K562 (cell line): Measurements from ENCODE around the gene BTBD2. TPM values are rescaled to one million over a fixed set of nuclear protein-coding genes. Genes with fewer than 3 reads are reported as not detected.

ENCODE experiments used
- ATAC-seq: fragments of 200-7000 bp; cut with Tn5 transposase; 3 replicates; pipeline ENCODE4 v1.9.1; 2020; ENCODE audit warnings: moderate library complexity
- BruUV-seq: library from RNA; stranded (reverse); fragments of 400-500 nt; replicated peaks from 2 replicates; lab custom pipeline; 2021; lab: Mats Ljungman, UMichigan
- CTCF ChIA-PET: fragments of 300-600 bp; formaldehyde crosslinking; extraction: SDS; loops from one replicate; lab custom pipeline; 2021; ENCODE audit warnings: low intra/inter-chr PET ratio; lab: Yijun Ruan, JAX
- POLR2A ChIA-PET: fragments of 300-600, 350-650 bp; sonication (Branson Sonifier 250); formaldehyde crosslinking; extraction: SDS; loops from one replicate; lab custom pipeline; 2021; ENCODE audit warnings: antibody characterized with exemption, inconsistent platforms; lab: Yijun Ruan, JAX
- DNase-seq, 4 experiments: peaks; one replicate each; pipeline versions ENCODE4 v3.0.0 to v3.0.0-alpha.2; 2011 to 2018; ENCODE audit warnings: low spot score in 3 of 4, mixed read lengths in 3 of 4; ENCODE audit errors: extremely low read depth in 1 of 4
- FAIRE-seq: peaks from 2 replicates; lab custom pipeline; 2011; peaks lifted over from hg19 to GRCh38; lab: Jason Lieb, UNC
- H2AFZ ChIP-seq: 2 replicates; pipeline ENCODE4 v1.6.0; 2011; ENCODE audit warnings: low read depth, low read length, control low read depth, inconsistent platforms
- H3K27ac ChIP-seq: fragments of 200-600 bp; 3 replicates; pipeline ENCODE4 v1.8.0; 2011; ENCODE audit warnings: low read depth, mild to moderate bottlenecking, control low read depth, inconsistent platforms, low read length, moderate library complexity, mixed read lengths; ENCODE audit errors: extremely low read depth
- H3K27me3 ChIP-seq, 2 experiments: fragments of 300-600 bp in 1 of 2; 2 replicates in 1 of 2; 3 replicates in 1 of 2; pipeline versions ENCODE4 v1.6.0 to v1.8.0; 2011; ENCODE audit warnings: inconsistent platforms in 2 of 2, low read length in 2 of 2, mild to moderate bottlenecking in 1 of 2, mixed read lengths in 1 of 2, moderate library complexity in 1 of 2; ENCODE audit not compliant: control insufficient read depth in 2 of 2, insufficient read depth in 2 of 2
- H3K36me3 ChIP-seq: fragments of 300-600 bp; 3 replicates; pipeline ENCODE4 v1.8.0; 2011; ENCODE audit warnings: mild to moderate bottlenecking, low read length, inconsistent platforms; ENCODE audit not compliant: control insufficient read depth, insufficient read depth
- H3K4me1 ChIP-seq, 2 experiments: fragments of 200-600 bp in 1 of 2; replicated peaks in 1 of 2; 2 replicates in 1 of 2; 3 replicates in 1 of 2; pipeline versions ENCODE4 v1.5.1 to v1.8.0; 2011; ENCODE audit warnings: inconsistent platforms in 2 of 2, low read length in 2 of 2, mild to moderate bottlenecking in 1 of 2, mixed read lengths in 1 of 2, moderate library complexity in 1 of 2; ENCODE audit not compliant: control insufficient read depth in 2 of 2, insufficient read depth in 2 of 2
- H3K4me2 ChIP-seq: 2 replicates; pipeline ENCODE4 v1.6.1; 2011; ENCODE audit warnings: low read length, control low read depth, inconsistent platforms, mixed read lengths; ENCODE audit not compliant: insufficient read depth
- H3K4me3 ChIP-seq: fragments of 200-600 bp; sonication (generic), shearing (Covaris generic); 2 replicates; pipeline ENCODE4 v1.5.1; 2016; ENCODE audit warnings: control low read depth, inconsistent platforms
- H3K79me2 ChIP-seq: fragments of 200-600 bp; 3 replicates; pipeline ENCODE4 v1.8.0; 2011; ENCODE audit warnings: low read length, inconsistent platforms; ENCODE audit not compliant: control insufficient read depth, insufficient read depth
- H3K9ac ChIP-seq, 2 experiments: 2 replicates each; pipeline versions ENCODE4 v1.6.0 to v1.6.1; 2011; ENCODE audit warnings: low read depth in 2 of 2, low read length in 2 of 2, control low read depth in 1 of 2, inconsistent platforms in 1 of 2, mild to moderate bottlenecking in 1 of 2, mixed read lengths in 1 of 2; ENCODE audit not compliant: insufficient read depth in 1 of 2
- H3K9me1 ChIP-seq: one replicate; pipeline ENCODE4 v1.6.0; 2011; ENCODE audit warnings: inconsistent platforms, mild to moderate bottlenecking, low read length, moderate library complexity; ENCODE audit not compliant: control insufficient read depth, insufficient read depth
- H3K9me3 ChIP-seq: replicated peaks from 2 replicates; pipeline ENCODE4 v1.5.1; 2011; ENCODE audit warnings: low read depth, low read length, inconsistent platforms; ENCODE audit not compliant: control insufficient read depth, insufficient read depth
- H4K20me1 ChIP-seq: replicated peaks from 2 replicates; pipeline ENCODE4 v1.6.1; 2011; ENCODE audit warnings: low read length, inconsistent platforms, mixed read lengths; ENCODE audit not compliant: control insufficient read depth, insufficient read depth
- DIDO1 ChIP-seq: fragments of 450-650 bp; IDR thresholded peaks from 2 replicates; pipeline ENCODE4 v1.6.1; 2016; ENCODE audit warnings: low read depth, missing biosample characterization, missing genetic modification characterization
- HOMEZ ChIP-seq: fragments of 250-450 bp; sonication (Bioruptor Pico); IDR thresholded peaks from 2 replicates; pipeline ENCODE4 v1.4.0; 2020; ENCODE audit warnings: mild to moderate bottlenecking, moderate library complexity
- KHSRP ChIP-seq: fragments of 450-650 bp; IDR thresholded peaks from 2 replicates; pipeline ENCODE4 v1.6.1; 2017
- OTX1 ChIP-seq: fragments of 450-650 bp; formaldehyde crosslinking; IDR thresholded peaks from 2 replicates; pipeline ENCODE4 v1.4.0; 2022; ENCODE audit warnings: mild to moderate bottlenecking
- PCBP1 ChIP-seq: fragments of 200-400 bp; formaldehyde crosslinking; IDR thresholded peaks from 2 replicates; pipeline ENCODE4 v1.6.1; 2018; ENCODE audit warnings: mild to moderate bottlenecking, low read depth, low read length; ENCODE audit not compliant: poor library complexity, severe bottlenecking
- POLR2B ChIP-seq: fragments of 450-650 bp; IDR thresholded peaks from 2 replicates; pipeline ENCODE4 v1.6.1; 2018; ENCODE audit warnings: low read depth; ENCODE audit not compliant: partially characterized antibody
- RFX5 ChIP-seq: IDR thresholded peaks from 2 replicates; pipeline ENCODE4 v1.6.1; 2011; ENCODE audit warnings: low read depth, mild to moderate bottlenecking, improper control_type of control experiment, low read length
- ZBTB11 ChIP-seq, 3 experiments: fragments of 200-800 bp in 1 of 3; fragments of 250-450 bp in 1 of 3; fragments of 450-650 bp in 1 of 3; sonication (Bioruptor Pico) in 1 of 3; sonication (Bioruptor generic) in 1 of 3; formaldehyde crosslinking in 1 of 3; IDR thresholded peaks; 2 replicates each; pipeline versions ENCODE4 v1.6.1 to v1.8.0; 2016 to 2022; ENCODE audit warnings: mild to moderate bottlenecking in 2 of 3, missing genetic modification characterization in 2 of 3, missing compliant biosample characterization in 1 of 3, moderate library complexity in 1 of 3
- ZNF639 ChIP-seq, 2 experiments: fragments of 200-800 bp in 1 of 2; sonication (Bioruptor generic) in 1 of 2; sonication (generic) in 1 of 2; formaldehyde crosslinking in 1 of 2; IDR thresholded peaks in 1 of 2; conservative IDR thresholded peaks in 1 of 2; 2 replicates each; pipeline versions ENCODE4 v1.5.0 to v1.6.1; 2016 to 2020; ENCODE audit warnings: missing compliant biosample characterization in 1 of 2, missing genetic modification characterization in 1 of 2, missing genetic modification reagents in 1 of 2
- ZNF696 ChIP-seq: fragments of 250-450 bp; sonication (Bioruptor Pico); conservative IDR thresholded peaks from 2 replicates; pipeline ENCODE4 v1.4.0; 2020; ENCODE audit warnings: mild to moderate bottlenecking, moderate library complexity
- WGBS: fragments of 100-300 bp; shearing (Covaris generic); methylation state at CpG from one replicate; pipeline ENCODE4 v1.1.6; 2016; ENCODE audit warnings: low coverage, mixed read lengths; ENCODE audit not compliant: insufficient coverage; ENCODE audit errors: missing lambda C conversion rate; 5-methylcytosine and 5-hydroxymethylcytosine counted together
- in situ Hi-C: fragments of 300-500 bp; cut with MboI; formaldehyde crosslinking; loops from 4 replicates; pipeline ENCODE4 v1.15.0; 2018; ENCODE audit warnings: inconsistent platforms, mixed read lengths
- intact Hi-C: fragments of 100-400 bp; cut with micrococcal nuclease; formaldehyde crosslinking; loops from 2 replicates; pipeline ENCODE4 v1.14.2; 2022
- polyA plus RNA-seq, 8 experiments: library from polyadenylated mRNA; depleted of rRNA in 4 of 8; stranded (reverse) in 5 of 8; unstranded in 3 of 8; fragments of >200 nt; fragmentation: Nextera tagmentation in 2 of 8; fragmentation: Illumina TruSeq in 1 of 8; extraction: Ambion mirVana in 2 of 8; extraction: Trizol in 1 of 8; gene quantifications; 2 replicates each; pipeline versions ENCODE4 v1.2.1 to v1.2.3, GENCODE V29; 2011 to 2014; ENCODE audit warnings: inconsistent platforms in 1 of 8, missing spikeins in 1 of 8
- total RNA-seq, 7 experiments: library from RNA; depleted of rRNA in 6 of 7; stranded (reverse); fragments of >200 nt in 6 of 7; fragmentation: Illumina TruSeq in 2 of 7; extraction: Trizol in 2 of 7; gene quantifications; 2 replicates each; pipeline versions ENCODE4 v1.2.1 to v1.2.3, GENCODE V29; 2011 to 2021; ENCODE audit warnings: low replicate concordance in 1 of 7
- TF ChIP-seq, protein P1 (sequence below): sonication (generic); formaldehyde crosslinking; IDR thresholded peaks from 2 replicates; pipeline ENCODE4 v1.5.0; 2020; ENCODE audit warnings: missing genetic modification reagents

Gene BTBD2
- total and polyA plus RNA-seq, 9 of the 15 experiments (the other 6 are each of a cell fraction or from before 2014, with no cell fraction given) = 0.10 to 15.6 (median 6.9) TPM

GRCh38 chr19:1941146-1942077 lies 74.1 kb downstream of the BTBD2 start, which contains the start of gene CSNK1G2:
CSNK1G2 (plus strand) TSS chr19:1941172; CDS start chr19:1969773, 28,601 bp downstream.
- DNase-seq = peak in 3 of 4 experiments; percentile 42 to 75 (median 74)
- intact Hi-C loops = no loop called here
- Histone ChIP-seq H3K27me3 (no peaks in the 10 kb centered on the region), H3K79me2 (peaks cover 61% of the 10 kb centered on the region), H3K4me3 (peak within 1 kb of the TSS; percentile 91), H4K20me1 (peaks cover 33% of the 10 kb centered on the region), H3K9me1 (peaks cover 5% of the 10 kb centered on the region), H3K4me2 (peak within 1 kb of the TSS; percentile 89), H3K36me3 (peaks cover 11% of the 10 kb centered on the region; the same call in 1 of the 3 replicates), H3K9me3 (no peaks in the 10 kb centered on the region), H2AFZ (peak within 1 kb of the TSS; percentile 89), H3K27ac (peak within 1 kb of the TSS; percentile 88), H3K9ac (peak within 1 kb of the TSS; percentile 86 to 98), H3K4me1 (peaks cover 25 to 79% of the 10 kb centered on the region in 2 experiments)
- no TSS peak for BruUV-seq
- ChIA-PET CTCF (interaction anchor here (0.6 kb wide), 1 partner anchor 116 kb away, joined by 3 read pairs; no protein-coding TSS in a partner anchor), POLR2A (interaction anchor here (1.2 kb wide), 1 partner anchor 88 kb away, joined by 4 read pairs; no protein-coding TSS in a partner anchor)
- 2% methylated on average over 10 of the region's 97 CpGs for WGBS
- peak; percentile 10 for ATAC-seq
- in situ Hi-C loops = no loop called here
- FAIRE-seq = no peak
- TF ChIP-seq OTX1 (CRISPR knock-in tag) (no peak), ZBTB11 (CRISPR knock-in tag; IDR thresholded peaks at IDR 0.05) (no peak), ZNF639 (CRISPR knock-in tag; conservative IDR thresholded peaks at IDR 0.05 in 1 of 2, IDR thresholded peaks at IDR 0.05 in 1 of 2) (peak in 1 of 2 experiments; percentile 90; a peak in 1 of 4 replicates), HOMEZ (CRISPR knock-in tag) (no peak), PCBP1 (peak; percentile 77), KHSRP (no peak), DIDO1 (tag) (no peak), RFX5 (no peak), POLR2B (peak; percentile 22), ZNF696 (CRISPR knock-in tag) (no peak)
- TF ChIP-seq, protein P1, sequence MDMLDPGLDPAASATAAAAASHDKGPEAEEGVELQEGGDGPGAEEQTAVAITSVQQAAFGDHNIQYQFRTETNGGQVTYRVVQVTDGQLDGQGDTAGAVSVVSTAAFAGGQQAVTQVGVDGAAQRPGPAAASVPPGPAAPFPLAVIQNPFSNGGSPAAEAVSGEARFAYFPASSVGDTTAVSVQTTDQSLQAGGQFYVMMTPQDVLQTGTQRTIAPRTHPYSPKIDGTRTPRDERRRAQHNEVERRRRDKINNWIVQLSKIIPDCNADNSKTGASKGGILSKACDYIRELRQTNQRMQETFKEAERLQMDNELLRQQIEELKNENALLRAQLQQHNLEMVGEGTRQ (CRISPR knock-in tag) = no peak
